CD4-positive, alpha-beta T cell (primary cell): Measurements from ENCODE around the gene ZBTB14. TPM values are rescaled to one million over a fixed set of nuclear protein-coding genes. Genes with fewer than 3 reads are reported as not detected.

Source experiments
- ATAC-seq: fragments of 200-7000 bp; cut with Tn5 transposase; one replicate; pipeline ENCODE4 v1.10.0; 2022; ENCODE audit warnings: mild to moderate bottlenecking; ENCODE audit not compliant: poor library complexity
- CTCF ChIA-PET: fragments of 350-600 bp; sonication (Branson Sonifier 250); formaldehyde crosslinking; loops from one replicate; lab custom pipeline; 2021; ENCODE audit warnings: antibody characterized with exemption, inconsistent platforms; lab: Charles Lee
- POLR2A ChIA-PET: fragments of 350-600 bp; sonication (Branson Sonifier 250); formaldehyde crosslinking; loops from one replicate; lab custom pipeline; 2021; ENCODE audit warnings: antibody characterized with exemption, inconsistent platforms; lab: Charles Lee
- DNase-seq, 14 experiments: peaks; one replicate each; pipeline ENCODE4 v3.0.0-alpha.2; 2013 to 2020; ENCODE audit warnings: mixed read lengths in 2 of 14
- H3K27ac ChIP-seq, 2 donors: one replicate each; pipeline versions ENCODE4 v1.5.1 to v1.7.0; 2013; ENCODE audit warnings: low read length in 2 of 2, low read depth in 1 of 2, mild to moderate bottlenecking in 1 of 2
- H3K27me3 ChIP-seq, 2 experiments: 1 replicate in 1 of 2; 2 replicates in 1 of 2; pipeline versions ENCODE4 v1.6.1 to v1.7.0; 2013; ENCODE audit warnings: low read length in 2 of 2, control low read depth in 1 of 2, mild to moderate bottlenecking in 1 of 2, moderate library complexity in 1 of 2; ENCODE audit not compliant: insufficient read depth in 2 of 2, control insufficient read depth in 1 of 2
- H3K36me3 ChIP-seq: one replicate; pipeline ENCODE4 v1.6.1; 2013; ENCODE audit warnings: low read length, control low read depth; ENCODE audit not compliant: insufficient read depth
- H3K4me1 ChIP-seq: one replicate; pipeline ENCODE4 v1.6.1; 2013; ENCODE audit warnings: low read length, control low read depth; ENCODE audit not compliant: insufficient read depth
- H3K4me3 ChIP-seq: one replicate; pipeline ENCODE4 v1.5.1; 2013; ENCODE audit warnings: mild to moderate bottlenecking, low read length, moderate library complexity
- H3K9me3 ChIP-seq, 2 experiments: 1 replicate in 1 of 2; 2 replicates in 1 of 2; pipeline versions ENCODE4 v1.6.1 to v1.7.0; 2013; ENCODE audit warnings: low read length in 2 of 2, mild to moderate bottlenecking in 2 of 2, control low read depth in 1 of 2, moderate library complexity in 1 of 2; ENCODE audit not compliant: control insufficient read depth in 1 of 2, insufficient read depth in 1 of 2
- H3K27ac Mint-ChIP-seq: one replicate; pipeline ENCODE4 v1.8.0; 2020; ENCODE audit warnings: mixed read lengths
- H3K27me3 Mint-ChIP-seq: one replicate; pipeline ENCODE4 v1.8.0; 2021; ENCODE audit warnings: mixed read lengths
- H3K36me3 Mint-ChIP-seq: one replicate; pipeline ENCODE4 v1.8.0; 2021; ENCODE audit warnings: low read depth, mixed read lengths
- H3K4me1 Mint-ChIP-seq: one replicate; pipeline ENCODE4 v1.8.0; 2021; ENCODE audit warnings: low read depth, mixed read lengths
- H3K4me3 Mint-ChIP-seq: one replicate; pipeline ENCODE4 v1.8.0; 2020; ENCODE audit warnings: mild to moderate bottlenecking, mixed read lengths
- H3K9me3 Mint-ChIP-seq: one replicate; pipeline ENCODE4 v1.8.0; 2020; ENCODE audit warnings: mixed read lengths
- CTCF ChIP-seq: fragments of 200-600 bp; IDR thresholded peaks from one replicate; pipeline ENCODE4 v1.8.0; 2022; ENCODE audit warnings: antibody characterized with exemption, mild to moderate bottlenecking
- intact Hi-C, 2 experiments: fragments of 100-400 bp; cut with DNase I in 1 of 2; cut with micrococcal nuclease in 1 of 2; formaldehyde crosslinking; loops; one replicate each; pipeline versions ENCODE4 v1.15.1 to v1.9.0; 2023 to 2025; cut with DNase I, micrococcal nuclease
- polyA plus RNA-seq, 2 donors: library from polyadenylated mRNA; unstranded; fragments of 120-200 nt; gene quantifications; one replicate each; pipeline ENCODE4 v1.2.1, GENCODE V29; 2013
- total RNA-seq, 174 experiments: library from RNA in 2 of 174; stranded (reverse) in 2 of 174; gene quantifications; one replicate each; pipeline ENCODE4 v1.2.3 and lab custom pipeline; 2021 to 2026

The ZBTB14 gene
- 10 to 100 TPM; 26.6 to 27.4 TPM for total RNA-seq
- 25.5 TPM for polyA plus RNA-seq (2013, experiment 1 of 2)
- polyA plus RNA-seq (2013, experiment 2 of 2) = 29.8 TPM
- 7.6 to 112 (median 45.4) reads per million in 172 experiments for total RNA-seq (lab: John Stamatoyannopoulos, UW)

DNA sequence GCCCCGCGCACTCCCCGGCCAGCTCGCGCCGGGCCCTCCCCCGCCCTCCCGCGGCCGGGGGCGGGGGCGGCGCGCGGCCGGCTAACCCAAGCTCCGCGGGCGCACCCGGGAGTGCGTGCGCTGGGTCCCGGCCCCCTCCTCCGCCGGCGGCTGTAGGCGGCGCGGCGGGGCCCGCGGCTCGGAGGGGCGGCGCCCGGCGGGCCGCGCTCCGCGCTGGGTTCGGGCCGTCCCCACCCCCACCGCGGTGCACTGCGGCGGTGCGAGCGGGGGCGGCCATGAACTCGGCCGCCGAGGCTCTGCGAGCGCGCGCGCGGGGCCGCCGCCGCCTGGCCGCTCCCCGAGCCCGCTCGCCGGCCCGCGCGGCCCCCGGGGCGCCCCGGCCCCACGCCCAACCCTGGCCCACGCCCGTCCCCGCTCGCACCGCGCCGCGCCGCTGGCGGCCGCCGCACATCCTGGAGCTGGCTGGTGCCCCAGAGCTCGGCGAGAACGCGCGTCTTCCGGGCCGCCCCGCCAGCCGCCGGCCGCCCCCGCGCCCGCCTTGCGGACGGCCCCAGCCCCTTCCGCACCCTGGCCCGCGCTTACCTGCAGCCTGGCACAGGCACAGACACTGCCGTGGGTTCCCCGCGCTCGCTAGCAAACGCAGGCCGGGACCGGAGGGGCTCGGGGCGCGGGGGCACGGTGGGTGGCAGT, at the start of gene ZBTB14:
TSS of gene ZBTB14 (minus strand) at position 496 of the 690 bp plus-strand sequence. CDS start 2,480 bp downstream, outside the sequence.
- H3K9me3 Mint-ChIP-seq = no peaks in the 10 kb centered on the region
- peaks cover 24% of the 10 kb centered on the region for H3K36me3 ChIP-seq
- peaks cover 24% of the 10 kb centered on the region for H3K4me1 ChIP-seq
- peaks cover 40% of the 10 kb centered on the region for H3K36me3 Mint-ChIP-seq
- H3K4me1 Mint-ChIP-seq = peaks cover 52% of the 10 kb centered on the region
- H3K27me3 ChIP-seq = no peaks in the 10 kb centered on the region
- intact Hi-C loops = loop anchor here in 1 of 2 experiments (2.0 to 10.0 kb wide), 4 partner anchors 57 to 221 kb away; no protein-coding TSS in a partner anchor
- POLR2A ChIA-PET = interaction anchor here (0.6 to 6.5 kb wide), 42 partner anchors 7 to 1847 kb away, joined by 3 to 459 read pairs (median 5); partner anchors contain the start of genes AKAIN1 and EPB41L3
- no peaks in the 10 kb centered on the region for H3K9me3 ChIP-seq
- peak within 1 kb of the TSS; percentile 100 for H3K27ac Mint-ChIP-seq
- DNase-seq = peak; percentile 49 to 89 (median 71)
- H3K27ac ChIP-seq = peak within 1 kb of the TSS; percentile 89 to 93
- H3K27me3 Mint-ChIP-seq = no peaks in the 10 kb centered on the region
- ATAC-seq = peak; percentile 37
- no peak for TF ChIP-seq CTCF
- peak within 1 kb of the TSS; percentile 98 for H3K4me3 Mint-ChIP-seq
- peak within 1 kb of the TSS; percentile 97 for H3K4me3 ChIP-seq
- CTCF ChIA-PET = interaction anchor here (0.6 to 1.2 kb wide), 3 partner anchors 16 to 59 kb away, joined by 3 to 4 read pairs (median 3); no protein-coding TSS in a partner anchor

GRCh38 chr18:5339202-5339834, 43.8 kb upstream of the ZBTB14 start:
- DNase-seq (no peak), ATAC-seq (no peak)
- peaks cover 0 to 4% of the 10 kb centered on the region in 2 experiments for H3K27me3 ChIP-seq
- Mint-ChIP-seq H3K4me3 (no peak overlapping the region), H3K27me3 (peaks cover 27% of the 10 kb centered on the region), H3K36me3 (no peaks in the 10 kb centered on the region), H3K27ac (no peak overlapping the region), H3K4me1 (no peaks in the 10 kb centered on the region), H3K9me3 (peaks cover 7% of the 10 kb centered on the region)
- no peak overlapping the region for H3K4me3 ChIP-seq
- H3K27ac ChIP-seq = no peak overlapping the region
- CTCF ChIA-PET = no interaction called here
- H3K36me3 ChIP-seq = no peaks in the 10 kb centered on the region
- POLR2A ChIA-PET = no interaction called here
- intact Hi-C loops = no loop called here
- H3K4me1 ChIP-seq = no peaks in the 10 kb centered on the region
- no peaks in the 10 kb centered on the region for H3K9me3 ChIP-seq
- no peak for TF ChIP-seq CTCF

- Mint-ChIP-seq H3K9me3 (peaks cover 4% of the 10 kb centered on the region), H3K36me3 (no peaks in the 10 kb centered on the region), H3K27ac (no peak overlapping the region), H3K4me1 (no peaks in the 10 kb centered on the region), H3K27me3 (peaks cover 9% of the 10 kb centered on the region), H3K4me3 (no peak overlapping the region)
- H3K4me3 ChIP-seq = no peak overlapping the region
- no peak for DNase-seq
- intact Hi-C loops = no loop called here
- CTCF ChIA-PET = no interaction called here
- H3K27me3 ChIP-seq = no peaks in the 10 kb centered on the region
- H3K36me3 ChIP-seq = no peaks in the 10 kb centered on the region
- H3K27ac ChIP-seq = no peak overlapping the region
- ATAC-seq = no peak
- TF ChIP-seq CTCF = no peak
- POLR2A ChIA-PET = no interaction called here
- no peaks in the 10 kb centered on the region for H3K9me3 ChIP-seq
- H3K4me1 ChIP-seq = no peaks in the 10 kb centered on the region
Observed at GRCh38 chr18:5334456-5335075, 39.0 kb upstream of the ZBTB14 start.
